VCaP (cell line): Measurements from ENCODE around the gene HIRA.

Experiments used
- H3K27ac ChIP-seq: fragments of 450-650 bp; 2 replicates; pipeline ENCODE4 v1.5.1; 2017
- CTCF ChIP-seq: fragments of 450-650 bp; conservative IDR thresholded peaks from 2 replicates; pipeline ENCODE4 v1.5.1; 2017; ENCODE audit warnings: mild to moderate bottlenecking, moderate library complexity

Gene HIRA

GRCh38 chr22:19467912-19468311, 36.4 kb upstream of the HIRA start:
- H3K27ac ChIP-seq = no peak overlapping the region
- no peak for TF ChIP-seq CTCF

DNA sequence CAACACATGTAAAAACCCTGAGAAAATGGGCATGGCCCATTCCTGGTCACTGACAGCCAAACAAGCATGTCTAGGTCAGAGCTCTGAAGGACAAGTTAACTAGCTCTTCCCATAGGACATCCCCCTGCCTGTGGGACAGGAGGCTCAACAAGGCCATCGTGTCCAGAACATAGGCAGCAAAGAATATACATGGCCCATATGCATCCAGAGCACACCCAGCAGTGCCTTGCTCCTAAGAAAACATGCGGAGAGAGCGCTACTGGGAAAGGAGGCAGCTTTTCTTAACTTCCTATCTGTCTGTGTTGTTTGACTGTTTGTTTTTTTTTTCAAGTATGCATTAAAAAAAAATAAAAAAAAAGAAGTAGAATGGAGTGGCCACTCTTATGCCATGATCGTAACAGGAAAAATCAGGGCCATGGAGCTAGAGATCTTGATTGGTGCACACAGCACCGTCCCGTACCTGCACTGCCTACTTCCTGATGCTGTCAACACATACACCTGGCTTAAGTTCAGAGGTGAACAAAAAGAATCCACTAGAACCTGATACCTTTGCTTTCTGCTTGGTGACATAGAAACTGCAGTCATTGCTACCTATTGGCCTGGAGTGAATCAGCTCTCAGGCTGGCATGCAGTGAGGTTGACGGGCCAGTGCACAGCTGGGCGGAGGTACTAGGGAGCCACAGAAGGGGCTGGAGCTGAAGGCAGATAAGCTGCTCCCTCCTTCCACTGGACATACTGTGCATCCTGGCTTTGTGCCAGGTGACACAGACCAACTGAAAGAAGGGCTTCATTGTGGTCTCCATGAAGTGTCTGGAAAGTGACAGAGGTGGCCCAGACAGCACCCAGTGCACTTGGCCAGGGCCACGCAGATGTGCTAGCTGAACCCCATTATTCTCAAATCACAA, 35.6 kb upstream of the HIRA start:
- H3K27ac ChIP-seq = no peak overlapping the region
- no peak for TF ChIP-seq CTCF

GRCh38 chr22:19466126-19466716, 34.7 kb upstream of the HIRA start:
- no peak for TF ChIP-seq CTCF

DNA sequence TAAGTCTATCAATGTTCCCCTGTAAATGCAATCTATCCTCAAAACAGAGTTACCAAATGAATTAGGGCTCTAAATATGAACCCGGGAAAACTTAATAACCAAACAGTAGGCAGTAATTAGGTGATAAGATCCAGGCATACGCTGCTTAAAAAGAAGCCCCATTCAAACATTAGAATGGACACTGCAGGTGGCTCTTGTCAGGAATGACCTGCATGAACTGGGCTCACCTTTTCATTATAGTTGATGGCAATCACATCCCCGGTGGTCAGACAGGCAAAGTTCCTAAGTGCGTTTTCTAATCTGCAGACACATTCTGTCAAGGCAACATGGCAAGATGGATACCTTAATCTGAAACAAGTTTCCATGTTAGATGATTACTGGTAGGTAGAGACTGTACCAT, 33.4 kb upstream of the HIRA start:
- no peak for TF ChIP-seq CTCF
- H3K27ac ChIP-seq = no peak overlapping the region

More at GRCh38 chr22:19466126-19466716, 34.7 kb upstream of the HIRA start:
- no peak overlapping the region for H3K27ac ChIP-seq

DNA sequence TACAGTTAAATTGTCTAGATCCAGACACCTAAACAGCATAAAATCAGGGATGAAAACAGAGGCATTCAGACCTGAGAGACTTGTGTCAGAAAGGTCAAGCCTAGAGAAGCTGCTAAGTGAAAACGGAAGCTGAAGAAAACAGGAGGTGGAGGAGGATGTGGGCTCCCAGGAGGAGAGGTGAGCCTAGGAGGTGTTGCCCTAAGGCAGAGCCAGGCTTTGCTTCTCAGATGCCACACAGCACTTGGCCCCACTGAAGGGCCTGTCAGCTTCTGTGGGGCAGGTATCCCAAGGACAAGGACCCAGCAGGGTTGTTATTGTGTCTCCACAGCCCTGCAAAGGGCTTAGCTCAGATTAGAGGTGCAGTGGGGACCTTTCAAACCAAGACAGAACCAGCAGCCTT, 33.0 kb upstream of the HIRA start:
- H3K27ac ChIP-seq = no peak overlapping the region
- TF ChIP-seq CTCF = no peak

- TF ChIP-seq CTCF = no peak
- H3K27ac ChIP-seq = no peak overlapping the region
Observed at GRCh38 chr22:19463491-19464469, 32.2 kb upstream of the HIRA start.

- no peak for TF ChIP-seq CTCF
- H3K27ac ChIP-seq = no peak overlapping the region
Observed at GRCh38 chr22:19463008-19463407, 31.5 kb upstream of the HIRA start.
